Smooth muscle cell (in vitro differentiated cells): Measurements from ENCODE around the gene KCNJ6. TPM values are rescaled to one million over a fixed set of nuclear protein-coding genes. Genes with fewer than 3 reads are reported as not detected.

Source experiments
- DNase-seq: peaks from one replicate; lab custom pipeline; 2025; ENCODE audit not compliant: unreplicated experiment; lab: John Stamatoyannopoulos, UW
- H2AFZ ChIP-seq: fragments of 200-600 bp; sonication (generic); 2 replicates; pipeline ENCODE4 v1.6.0; 2016; ENCODE audit warnings: antibody characterized with exemption, low read depth, mild to moderate bottlenecking
- H3F3A ChIP-seq: fragments of 200-600 bp; sonication (generic); 2 replicates; pipeline ENCODE4 v1.6.0; 2017; ENCODE audit warnings: antibody characterized with exemption, low read depth
- H3K27ac ChIP-seq: fragments of 200-600 bp; sonication (generic); 2 replicates; pipeline ENCODE4 v1.5.1; 2016; ENCODE audit warnings: low read depth, mild to moderate bottlenecking
- H3K27me3 ChIP-seq: fragments of 200-600 bp; sonication (generic); 2 replicates; pipeline ENCODE4 v1.6.1; 2016; ENCODE audit warnings: low read depth, mild to moderate bottlenecking
- H3K36me3 ChIP-seq: fragments of 200-600 bp; sonication (generic); 2 replicates; pipeline ENCODE4 v1.5.1; 2016; ENCODE audit warnings: low read depth
- H3K4me1 ChIP-seq: fragments of 200-600 bp; sonication (generic); 2 replicates; pipeline ENCODE4 v1.5.1; 2016; ENCODE audit warnings: low read depth
- H3K4me2 ChIP-seq: fragments of 200-600 bp; sonication (generic); 2 replicates; pipeline ENCODE4 v1.6.0; 2016; ENCODE audit warnings: mild to moderate bottlenecking
- H3K4me3 ChIP-seq: fragments of 200-600 bp; sonication (generic); 2 replicates; pipeline ENCODE4 v1.5.1; 2016; ENCODE audit warnings: mild to moderate bottlenecking
- H3K79me2 ChIP-seq: fragments of 200-600 bp; sonication (generic); 2 replicates; pipeline ENCODE4 v1.6.0; 2016; ENCODE audit warnings: low read depth, mild to moderate bottlenecking
- H3K9ac ChIP-seq: fragments of 200-600 bp; sonication (generic); 2 replicates; pipeline ENCODE4 v1.6.0; 2016; ENCODE audit warnings: low read depth
- H3K9me3 ChIP-seq: fragments of 200-600 bp; sonication (generic); replicated peaks from 2 replicates; pipeline ENCODE4 v1.5.1; 2016; ENCODE audit warnings: low read depth
- H4K20me1 ChIP-seq: fragments of 200-600 bp; sonication (generic); 2 replicates; pipeline ENCODE4 v1.6.0; 2016; ENCODE audit warnings: low read depth
- CTCF ChIP-seq: fragments of 200-600 bp; sonication (generic); IDR thresholded peaks from 2 replicates; pipeline ENCODE4 v1.5.1; 2017; ENCODE audit warnings: borderline replicate concordance, mild to moderate bottlenecking, antibody characterized with exemption; ENCODE audit not compliant: insufficient read depth, poor library complexity, severe bottlenecking
- WGBS: methylation state at CpG from one replicate; pipeline ENCODE4 v1.1.7; 2016; ENCODE audit warnings: low lambda C conversion rate; 5-methylcytosine and 5-hydroxymethylcytosine counted together
- polyA plus RNA-seq: library from polyadenylated mRNA; unstranded; fragments of >200 nt; fragmentation: Nextera tagmentation; extraction: Ambion mirVana; gene quantifications from 2 replicates; pipeline ENCODE4 v1.2.1, GENCODE V29; 2016
- total RNA-seq: library from RNA; depleted of rRNA; stranded (reverse); fragments of >200 nt; gene quantifications from 2 replicates; pipeline ENCODE4 v1.2.3, GENCODE V29; 2014

The KCNJ6 gene
- total and polyA plus RNA-seq, 2 experiments from 2014 or later: 0.15 to 0.27 TPM

- WGBS: 75% methylated on average over 7 of the region's 7 CpGs
- no peaks in the 10 kb centered on the region for H3F3A ChIP-seq
- no peaks in the 10 kb centered on the region for H3K9me3 ChIP-seq
- H3K4me3 ChIP-seq: no peak overlapping the region
- no peaks in the 10 kb centered on the region for H3K79me2 ChIP-seq
- H2AFZ ChIP-seq: no peak overlapping the region
- no peaks in the 10 kb centered on the region for H3K36me3 ChIP-seq
- no peak overlapping the region for H3K27ac ChIP-seq
- no peak overlapping the region for H3K9ac ChIP-seq
- H3K4me1 ChIP-seq: no peaks in the 10 kb centered on the region
- no peak for DNase-seq
- TF ChIP-seq CTCF: no peak
- no peak overlapping the region for H3K4me2 ChIP-seq
- no peaks in the 10 kb centered on the region for H4K20me1 ChIP-seq
- no peaks in the 10 kb centered on the region for H3K27me3 ChIP-seq
Measured at GRCh38 chr21:37658817-37659458, 257.3 kb downstream of the KCNJ6 start.

GRCh38 chr21:37658121-37658816 lies 258.0 kb downstream of the KCNJ6 start:
- H3K9me3 ChIP-seq: no peaks in the 10 kb centered on the region
- no peak overlapping the region for H3K4me2 ChIP-seq
- TF ChIP-seq CTCF: no peak
- no peaks in the 10 kb centered on the region for H3K4me1 ChIP-seq
- DNase-seq: no peak
- no peak overlapping the region for H3K27ac ChIP-seq
- no peak overlapping the region for H3K9ac ChIP-seq
- 77% methylated on average over 10 of the region's 10 CpGs for WGBS
- H3K4me3 ChIP-seq: no peak overlapping the region
- no peaks in the 10 kb centered on the region for H3K27me3 ChIP-seq
- H4K20me1 ChIP-seq: no peaks in the 10 kb centered on the region
- H3K36me3 ChIP-seq: no peaks in the 10 kb centered on the region
- no peak overlapping the region for H2AFZ ChIP-seq
- H3F3A ChIP-seq: no peaks in the 10 kb centered on the region
- H3K79me2 ChIP-seq: no peaks in the 10 kb centered on the region

GRCh38 chr21:37656899-37657298 lies 259.4 kb downstream of the KCNJ6 start:
- Histone ChIP-seq H3K27ac (no peak overlapping the region), H2AFZ (no peak overlapping the region), H3K4me1 (no peaks in the 10 kb centered on the region), H3K27me3 (no peaks in the 10 kb centered on the region), H4K20me1 (no peaks in the 10 kb centered on the region), H3K4me2 (no peak overlapping the region), H3K36me3 (no peaks in the 10 kb centered on the region), H3K9me3 (no peaks in the 10 kb centered on the region), H3K4me3 (no peak overlapping the region), H3K79me2 (no peaks in the 10 kb centered on the region), H3F3A (no peaks in the 10 kb centered on the region), H3K9ac (no peak overlapping the region)
- DNase-seq: no peak
- WGBS: 89% methylated on average over 5 of the region's 5 CpGs
- TF ChIP-seq CTCF: no peak
